ENCODE measurements around the gene PABPN1L. TPM values are rescaled to one million over a fixed set of nuclear protein-coding genes. Genes with fewer than 3 reads are reported as not detected.

PABPN1L gene
- total and polyA plus RNA-seq, 4 experiments from 2014 or later, result not detected

DNA sequence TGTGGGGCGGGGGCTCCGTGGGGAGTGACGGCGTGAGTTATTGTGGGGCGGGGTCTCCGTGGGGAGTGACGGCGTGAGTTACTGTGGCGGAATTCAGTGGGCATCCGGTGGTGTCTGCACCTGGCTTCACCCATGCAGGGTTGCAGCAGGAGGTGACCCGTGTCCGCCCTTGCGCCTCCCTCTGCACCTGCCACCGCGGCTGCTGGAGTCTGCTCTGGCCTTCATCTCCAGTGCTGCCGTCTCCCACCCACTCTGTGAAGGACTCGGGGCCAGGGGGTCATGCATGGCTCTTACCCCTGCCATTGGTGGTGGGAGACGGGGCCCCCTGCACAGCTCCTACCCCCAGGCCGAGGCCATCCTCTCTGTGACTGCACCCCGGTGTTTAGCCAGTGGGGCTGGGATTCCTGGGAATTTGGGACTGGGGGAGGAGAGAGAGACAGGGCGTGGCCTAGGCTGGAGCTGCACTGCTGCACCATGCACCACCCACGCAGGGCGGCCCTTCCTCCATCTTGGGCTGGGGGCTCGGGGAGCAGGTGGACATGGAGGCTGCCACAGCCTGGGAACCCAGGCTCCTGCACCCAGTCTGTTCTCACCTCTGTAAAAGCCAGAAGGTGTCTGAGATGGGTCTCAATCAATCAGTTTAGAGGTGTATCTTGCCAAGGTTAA, 1.3 kb upstream of the PABPN1L start:
- H3K9me3 Mint-ChIP-seq, result no peaks in the 10 kb centered on the region
- H3K4me3 Mint-ChIP-seq, result no peak overlapping the region
- Histone ChIP-seq H3K27me3 (ENCODE audit: insufficient read depth, low read length) (no peaks in the 10 kb centered on the region), H3K4me1 (ENCODE audit: insufficient read depth, low read length) (no peaks in the 10 kb centered on the region), H3K27ac (ENCODE audit: low read depth, low read length) (no peak overlapping the region), H3K36me3 (ENCODE audit: insufficient read depth, low read length) (peaks cover 2% of the 10 kb centered on the region), H3K4me3 (ENCODE audit: low read length in 2 of 2) (no peak overlapping the region), H3K9me3 (ENCODE audit: control insufficient read depth in 1 of 2, low read length in 2 of 2) (no peaks in the 10 kb centered on the region)
- no peaks in the 10 kb centered on the region for H3K36me3 Mint-ChIP-seq
- CTCF ChIA-PET (ENCODE audit: partially characterized antibody), result interaction anchor here (1.4 kb wide), 1 partner anchor 9 kb away, joined by 3 read pairs; no protein-coding TSS in a partner anchor
- H3K27ac Mint-ChIP-seq, result no peak overlapping the region
- peaks cover 6 to 10% of the 10 kb centered on the region in 2 donors for H3K27me3 Mint-ChIP-seq
- H3K4me1 Mint-ChIP-seq, result peaks cover 0 to 3% (median under 1%) of the 10 kb centered on the region in 4 donors
- intact Hi-C loops (cut with micrococcal nuclease), result no loop called here
- no peak for DNase-seq
- POLR2A ChIA-PET (ENCODE audit: partially characterized antibody), result no interaction called here

GRCh38 chr16:88865742-88866141, 718 bp downstream of the PABPN1L start:
- intact Hi-C loops (cut with micrococcal nuclease), result no loop called here
- CTCF ChIA-PET (ENCODE audit: partially characterized antibody), result interaction anchor here (1.1 kb wide), 1 partner anchor 13 kb away, joined by 3 read pairs; no protein-coding TSS in a partner anchor
- no peak overlapping the region for H3K4me3 Mint-ChIP-seq
- H3K4me1 Mint-ChIP-seq, result peaks cover 0 to 1% (median under 1%) of the 10 kb centered on the region in 4 donors
- H3K9me3 ChIP-seq (ENCODE audit: control insufficient read depth in 1 of 2, low read length in 2 of 2), result no peaks in the 10 kb centered on the region
- no peak for DNase-seq
- no peaks in the 10 kb centered on the region for H3K9me3 Mint-ChIP-seq
- no peaks in the 10 kb centered on the region for H3K4me1 ChIP-seq (ENCODE audit: insufficient read depth, low read length)
- peaks cover 3 to 6% of the 10 kb centered on the region in 2 donors for H3K27me3 Mint-ChIP-seq
- no peak overlapping the region for H3K27ac Mint-ChIP-seq
- H3K36me3 Mint-ChIP-seq, result peaks cover 8 to 9% of the 10 kb centered on the region in 2 donors
- no peaks in the 10 kb centered on the region for H3K27me3 ChIP-seq (ENCODE audit: insufficient read depth, low read length)
- H3K36me3 ChIP-seq (ENCODE audit: insufficient read depth, low read length), result peaks cover 20% of the 10 kb centered on the region
- POLR2A ChIA-PET (ENCODE audit: partially characterized antibody), result no interaction called here
- H3K4me3 ChIP-seq (ENCODE audit: low read length in 2 of 2), result no peak overlapping the region
- no peak overlapping the region for H3K27ac ChIP-seq (ENCODE audit: low read depth, low read length)

GRCh38 chr16:88865310-88865709, 1.1 kb downstream of the PABPN1L start:
- no peak for DNase-seq
- intact Hi-C loops (cut with micrococcal nuclease), result no loop called here
- ChIA-PET CTCF (ENCODE audit: partially characterized antibody) (interaction anchor here (1.1 kb wide), 1 partner anchor 13 kb away, joined by 3 read pairs; no protein-coding TSS in a partner anchor), POLR2A (ENCODE audit: partially characterized antibody) (no interaction called here)
- Histone ChIP-seq H3K4me3 (ENCODE audit: low read length in 2 of 2) (no peak overlapping the region), H3K9me3 (ENCODE audit: control insufficient read depth in 1 of 2, low read length in 2 of 2) (no peaks in the 10 kb centered on the region), H3K27me3 (ENCODE audit: insufficient read depth, low read length) (no peaks in the 10 kb centered on the region), H3K27ac (ENCODE audit: low read depth, low read length) (no peak overlapping the region), H3K4me1 (ENCODE audit: insufficient read depth, low read length) (no peaks in the 10 kb centered on the region), H3K36me3 (ENCODE audit: insufficient read depth, low read length) (peaks cover 23% of the 10 kb centered on the region)
- Mint-ChIP-seq H3K4me1 (no peaks in the 10 kb centered on the region), H3K27me3 (peaks cover 0 to 4% of the 10 kb centered on the region in 2 donors), H3K36me3 (peaks cover 8 to 11% of the 10 kb centered on the region in 2 donors), H3K27ac (no peak overlapping the region), H3K4me3 (no peak overlapping the region), H3K9me3 (no peaks in the 10 kb centered on the region)

GRCh38 chr16:88864521-88864920, 1.9 kb downstream of the PABPN1L start:
- DNase-seq, result no peak
- H3K9me3 ChIP-seq (ENCODE audit: control insufficient read depth in 1 of 2, low read length in 2 of 2), result no peaks in the 10 kb centered on the region
- H3K27me3 ChIP-seq (ENCODE audit: insufficient read depth, low read length), result no peaks in the 10 kb centered on the region
- H3K27me3 Mint-ChIP-seq, result peaks cover 0 to 2% of the 10 kb centered on the region in 2 donors
- H3K4me3 ChIP-seq (ENCODE audit: low read length in 2 of 2), result no peak overlapping the region
- no peaks in the 10 kb centered on the region for H3K9me3 Mint-ChIP-seq
- intact Hi-C loops (cut with micrococcal nuclease), result no loop called here
- H3K36me3 ChIP-seq (ENCODE audit: insufficient read depth, low read length), result peaks cover 31% of the 10 kb centered on the region
- H3K36me3 Mint-ChIP-seq, result peaks cover 8 to 19% of the 10 kb centered on the region in 2 donors
- ChIA-PET POLR2A (ENCODE audit: partially characterized antibody) (no interaction called here), CTCF (ENCODE audit: partially characterized antibody) (interaction anchor here (1.1 kb wide), 1 partner anchor 12 kb away, joined by 3 read pairs; no protein-coding TSS in a partner anchor)
- H3K27ac Mint-ChIP-seq, result no peak overlapping the region
- H3K4me1 ChIP-seq (ENCODE audit: insufficient read depth, low read length), result no peaks in the 10 kb centered on the region
- H3K4me3 Mint-ChIP-seq, result no peak overlapping the region
- no peaks in the 10 kb centered on the region for H3K4me1 Mint-ChIP-seq
- no peak overlapping the region for H3K27ac ChIP-seq (ENCODE audit: low read depth, low read length)

GRCh38 chr16:88864099-88864498, 2.4 kb downstream of the PABPN1L start:
- H3K36me3 ChIP-seq (ENCODE audit: insufficient read depth, low read length), result peaks cover 33% of the 10 kb centered on the region
- Mint-ChIP-seq H3K27me3 (no peaks in the 10 kb centered on the region), H3K4me1 (peaks cover 0 to 4% (median under 1%) of the 10 kb centered on the region in 4 donors), H3K9me3 (no peaks in the 10 kb centered on the region), H3K4me3 (no peak overlapping the region), H3K27ac (no peak overlapping the region), H3K36me3 (peaks cover 8 to 23% of the 10 kb centered on the region in 2 donors)
- ChIA-PET CTCF (ENCODE audit: partially characterized antibody) (no interaction called here), POLR2A (ENCODE audit: partially characterized antibody) (no interaction called here)
- intact Hi-C loops (cut with micrococcal nuclease), result no loop called here
- H3K4me3 ChIP-seq (ENCODE audit: low read length in 2 of 2), result no peak overlapping the region
- DNase-seq, result no peak
- H3K4me1 ChIP-seq (ENCODE audit: insufficient read depth, low read length), result no peaks in the 10 kb centered on the region
- H3K9me3 ChIP-seq (ENCODE audit: control insufficient read depth in 1 of 2, low read length in 2 of 2), result no peaks in the 10 kb centered on the region
- H3K27ac ChIP-seq (ENCODE audit: low read depth, low read length), result no peak overlapping the region
- no peaks in the 10 kb centered on the region for H3K27me3 ChIP-seq (ENCODE audit: insufficient read depth, low read length)

GRCh38 chr16:88863426-88863825, 3.0 kb downstream of the PABPN1L start:
- no peaks in the 10 kb centered on the region for H3K9me3 ChIP-seq (ENCODE audit: control insufficient read depth in 1 of 2, low read length in 2 of 2)
- no peaks in the 10 kb centered on the region for H3K27me3 Mint-ChIP-seq
- no peaks in the 10 kb centered on the region for H3K27me3 ChIP-seq (ENCODE audit: insufficient read depth, low read length)
- H3K4me1 ChIP-seq (ENCODE audit: insufficient read depth, low read length), result peaks cover 4% of the 10 kb centered on the region
- peaks cover 8 to 28% of the 10 kb centered on the region in 2 donors for H3K36me3 Mint-ChIP-seq
- no peaks in the 10 kb centered on the region for H3K9me3 Mint-ChIP-seq
- H3K27ac ChIP-seq (ENCODE audit: low read depth, low read length), result no peak overlapping the region
- DNase-seq, result no peak
- intact Hi-C loops (cut with micrococcal nuclease), result no loop called here
- H3K4me3 ChIP-seq (ENCODE audit: low read length in 2 of 2), result no peak overlapping the region
- ChIA-PET CTCF (ENCODE audit: partially characterized antibody) (no interaction called here), POLR2A (ENCODE audit: partially characterized antibody) (no interaction called here)
- peaks cover 33% of the 10 kb centered on the region for H3K36me3 ChIP-seq (ENCODE audit: insufficient read depth, low read length)
- peaks cover 3 to 10% (median 5%) of the 10 kb centered on the region in 4 donors for H3K4me1 Mint-ChIP-seq
- no peak overlapping the region for H3K27ac Mint-ChIP-seq
- H3K4me3 Mint-ChIP-seq, result no peak overlapping the region

- peaks cover 6 to 14% (median 9%) of the 10 kb centered on the region in 4 donors for H3K4me1 Mint-ChIP-seq
- no peaks in the 10 kb centered on the region for H3K27me3 Mint-ChIP-seq
- H3K36me3 ChIP-seq (ENCODE audit: insufficient read depth, low read length), result peaks cover 33% of the 10 kb centered on the region
- DNase-seq, result no peak
- no peak overlapping the region for H3K4me3 Mint-ChIP-seq
- ChIA-PET CTCF (ENCODE audit: partially characterized antibody) (no interaction called here), POLR2A (ENCODE audit: partially characterized antibody) (no interaction called here)
- H3K27me3 ChIP-seq (ENCODE audit: insufficient read depth, low read length), result no peaks in the 10 kb centered on the region
- no peak overlapping the region for H3K27ac Mint-ChIP-seq
- H3K4me3 ChIP-seq (ENCODE audit: low read length in 2 of 2), result no peak overlapping the region
- H3K4me1 ChIP-seq (ENCODE audit: insufficient read depth, low read length), result peaks cover 8% of the 10 kb centered on the region
- H3K36me3 Mint-ChIP-seq, result peaks cover 8 to 30% of the 10 kb centered on the region in 2 donors
- intact Hi-C loops (cut with micrococcal nuclease), result no loop called here
- H3K27ac ChIP-seq (ENCODE audit: low read depth, low read length), result no peak overlapping the region
- no peaks in the 10 kb centered on the region for H3K9me3 Mint-ChIP-seq
- no peaks in the 10 kb centered on the region for H3K9me3 ChIP-seq (ENCODE audit: control insufficient read depth in 1 of 2, low read length in 2 of 2)
Observed at GRCh38 chr16:88862968-88863367, 3.5 kb downstream of the PABPN1L start.

Data from CD4-positive, alpha-beta memory T cell (primary cell).